ENCODE results near the gene MYO18B.
A peak's percentile ranks its signal among the peaks of the same experiment; 100 is the strongest.

Gene MYO18B

DNA sequence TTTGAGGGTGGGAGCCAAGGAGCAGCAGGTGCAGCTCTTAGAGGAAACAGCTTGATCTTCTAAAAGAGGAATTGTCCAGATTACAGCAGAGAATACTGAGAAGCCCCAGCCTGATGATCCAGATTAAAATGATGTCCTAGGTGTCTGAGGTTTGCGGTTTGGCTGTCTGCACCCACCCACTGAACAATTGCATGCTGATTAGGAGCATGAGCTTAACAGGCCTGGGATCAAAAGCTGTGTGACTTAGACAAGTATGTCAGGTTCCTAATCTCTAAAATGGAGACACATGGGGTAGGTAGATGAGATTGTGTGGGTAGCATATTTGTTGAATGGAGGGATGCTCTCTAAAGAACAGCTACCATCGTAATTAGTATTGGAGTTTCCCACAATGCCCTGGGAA is 260.5 kb downstream of the MYO18B start:
- no peak for DNase-seq

- no peak for DNase-seq
These were observed 262.5 kb downstream of the MYO18B start for GRCh38 chr22:26004477-26004876.

DNA sequence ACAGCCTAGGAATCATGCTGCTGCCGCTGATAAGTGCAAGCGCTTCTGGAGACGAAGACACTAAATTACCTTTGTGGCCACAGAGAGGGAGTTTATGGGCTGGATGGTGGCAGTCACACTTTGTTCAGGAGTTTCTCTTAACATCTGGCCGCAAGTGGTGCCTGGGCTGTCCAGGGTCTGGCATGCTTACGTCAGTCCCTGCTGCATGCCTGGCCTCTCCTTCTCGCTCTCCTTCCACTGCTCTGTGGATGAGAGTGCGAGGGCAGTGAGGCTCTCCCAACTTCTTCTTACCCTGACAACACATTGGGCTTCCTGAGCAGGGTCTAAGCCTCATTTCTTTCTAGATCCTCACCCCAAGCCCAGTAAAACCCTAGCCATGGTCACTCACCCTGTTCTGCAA is 266.6 kb downstream of the MYO18B start:
- no peak for DNase-seq

- no peak for DNase-seq
These were observed 274.9 kb downstream of the MYO18B start for GRCh38 chr22:26016916-26017315.

- DNase-seq: no peak
These were observed 275.9 kb downstream of the MYO18B start for GRCh38 chr22:26017932-26018331.

DNA sequence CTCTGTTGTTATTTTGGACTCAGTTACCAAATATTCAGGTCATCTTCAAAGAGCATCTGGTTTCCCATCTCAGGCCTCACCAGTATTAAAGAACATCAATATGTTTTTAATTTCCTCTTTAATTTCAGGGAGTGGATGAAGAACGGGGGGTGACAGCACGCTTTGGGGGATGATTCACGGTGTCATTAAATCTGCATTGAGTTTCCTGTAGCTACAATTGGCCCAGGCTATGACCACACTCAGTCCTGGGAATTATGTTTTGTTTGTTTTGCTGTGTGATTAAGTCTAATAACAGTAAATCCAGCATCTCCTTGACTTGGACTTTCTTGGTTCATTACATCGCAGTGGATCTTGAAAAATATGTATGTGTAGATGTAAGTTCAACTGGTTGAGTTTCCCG is 277.6 kb downstream of the MYO18B start:
- no peak for DNase-seq

DNA sequence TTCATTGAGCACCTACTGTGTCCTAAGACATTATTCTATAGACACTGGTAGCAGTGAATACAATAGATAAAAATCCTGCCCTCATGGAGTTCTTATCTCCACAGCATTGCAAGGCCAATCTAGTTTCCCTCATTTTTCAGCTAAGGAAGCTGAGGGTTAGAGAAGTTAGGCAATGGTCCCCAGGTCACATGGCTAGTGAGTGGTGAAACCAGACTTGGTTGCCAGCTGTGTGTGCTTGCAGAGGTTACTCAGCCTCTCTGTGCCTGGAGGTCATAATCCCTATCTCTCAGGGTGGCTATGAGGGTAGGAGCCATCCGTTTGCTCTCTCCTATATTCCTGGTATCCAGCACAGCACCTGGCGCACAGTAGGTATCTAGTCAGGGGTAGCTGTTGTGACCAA is 279.5 kb downstream of the MYO18B start:
- no peak for DNase-seq

DNA sequence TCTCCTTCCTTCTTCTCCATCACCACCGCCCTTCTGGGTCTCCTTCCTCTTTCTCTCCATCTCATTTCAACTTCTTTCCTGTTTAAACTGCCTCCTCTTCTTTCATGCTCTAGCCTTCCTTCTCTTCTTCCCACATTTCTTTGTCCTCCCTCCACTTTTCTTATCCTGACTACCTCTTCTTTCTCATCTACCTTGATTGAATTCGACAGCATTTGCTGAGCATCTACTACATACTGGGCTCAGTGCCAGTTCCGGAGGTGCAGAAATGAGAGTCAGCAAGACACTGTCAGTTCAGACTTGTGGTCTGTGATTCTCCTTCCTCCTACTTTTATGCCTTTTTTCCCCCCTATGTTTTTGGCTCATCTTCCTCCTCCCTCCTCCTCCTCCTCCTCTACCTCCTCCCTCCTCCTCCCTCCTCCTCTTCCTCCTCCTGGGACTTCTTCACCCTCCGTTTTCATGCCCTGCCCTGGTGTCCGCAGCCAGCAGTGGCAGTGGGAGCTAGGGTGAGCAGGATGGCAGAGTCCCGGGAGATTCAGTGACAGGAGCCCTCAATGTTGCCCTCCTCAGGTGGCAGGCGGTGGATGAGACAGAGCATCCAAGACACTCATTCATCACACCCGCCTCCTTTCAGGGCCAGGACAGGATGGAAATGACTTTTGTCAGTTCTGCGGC is 281.3 kb downstream of the MYO18B start:
- peak; percentile 13 for DNase-seq

DNA sequence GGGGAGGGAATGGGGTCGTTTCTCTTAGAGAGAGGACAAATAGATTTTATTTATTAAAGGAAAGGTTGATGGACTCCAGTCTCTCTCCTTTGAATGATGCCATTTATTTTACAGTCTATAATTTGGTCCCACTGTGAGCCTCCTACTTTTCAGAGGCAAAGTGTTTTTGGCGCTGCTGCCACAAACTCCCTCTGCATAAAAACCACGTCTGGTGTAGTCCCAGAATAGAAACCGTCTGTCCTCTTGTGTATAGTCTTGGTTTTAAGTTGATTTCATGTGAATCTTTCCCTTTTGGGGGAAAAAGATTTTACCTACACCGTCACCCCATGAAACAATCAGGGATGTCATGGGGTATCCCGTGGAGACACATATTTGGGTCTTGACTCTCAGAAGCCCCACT is 283.6 kb downstream of the MYO18B start:
- no peak for DNase-seq

- no peak for DNase-seq
These were observed 285.4 kb downstream of the MYO18B start for GRCh38 chr22:26027341-26027740.

GRCh38 chr22:26031641-26032040 is 289.7 kb downstream of the MYO18B start:
- no peak for DNase-seq

- no peak for DNase-seq
These were observed 291.1 kb downstream of the MYO18B start for GRCh38 chr22:26033071-26033470.

GRCh38 chr22:26033586-26033985 is 291.6 kb downstream of the MYO18B start:
- no peak for DNase-seq

DNA sequence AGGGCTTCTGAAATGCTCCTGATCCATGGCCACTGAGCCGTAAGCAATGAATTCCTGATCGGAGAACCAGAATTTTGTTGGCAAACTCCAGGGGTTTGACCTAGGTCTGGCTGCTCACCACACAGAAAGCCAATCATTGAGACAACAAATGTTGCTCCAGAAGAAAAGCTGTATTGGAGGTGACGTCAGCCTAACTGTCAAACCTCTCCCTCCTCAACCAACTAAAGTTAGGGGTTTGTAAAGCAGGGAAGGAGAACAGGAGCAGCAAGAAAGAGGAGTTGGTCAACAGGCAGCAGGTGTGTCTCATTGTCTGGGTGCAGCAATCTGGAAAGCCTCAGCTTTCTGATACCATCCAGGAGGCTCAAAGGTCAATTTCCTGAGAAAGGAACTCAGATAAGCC is 293.5 kb downstream of the MYO18B start:
- DNase-seq: no peak

DNA sequence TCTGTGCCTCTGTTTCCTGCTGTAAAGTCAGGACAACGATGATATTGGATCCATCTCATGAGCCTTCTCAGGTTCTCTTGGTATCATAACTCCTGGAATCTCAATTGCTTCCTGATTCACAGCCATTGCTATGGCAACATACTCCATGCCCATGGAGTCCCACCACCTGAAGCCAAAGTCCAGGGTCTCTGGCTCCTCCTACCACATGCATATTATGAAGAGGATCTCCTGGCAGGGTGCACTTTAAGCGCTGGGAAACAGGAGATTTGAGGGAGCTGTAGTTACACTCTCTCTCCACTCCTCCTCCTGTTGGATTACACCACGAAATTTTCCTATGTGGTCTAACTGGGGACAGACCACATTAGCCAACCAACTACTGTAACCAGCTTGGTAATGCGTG is 296.4 kb downstream of the MYO18B start:
- DNase-seq: no peak

- no peak for DNase-seq
These were observed 299.9 kb downstream of the MYO18B start for GRCh38 chr22:26041931-26042330.

- no peak for DNase-seq
These were observed 301.0 kb downstream of the MYO18B start for GRCh38 chr22:26043031-26043430.

GRCh38 chr22:26045051-26045450 is 303.1 kb downstream of the MYO18B start:
- no peak for DNase-seq

GRCh38 chr22:26045860-26046259 is 303.9 kb downstream of the MYO18B start:
- no peak for DNase-seq

DNA sequence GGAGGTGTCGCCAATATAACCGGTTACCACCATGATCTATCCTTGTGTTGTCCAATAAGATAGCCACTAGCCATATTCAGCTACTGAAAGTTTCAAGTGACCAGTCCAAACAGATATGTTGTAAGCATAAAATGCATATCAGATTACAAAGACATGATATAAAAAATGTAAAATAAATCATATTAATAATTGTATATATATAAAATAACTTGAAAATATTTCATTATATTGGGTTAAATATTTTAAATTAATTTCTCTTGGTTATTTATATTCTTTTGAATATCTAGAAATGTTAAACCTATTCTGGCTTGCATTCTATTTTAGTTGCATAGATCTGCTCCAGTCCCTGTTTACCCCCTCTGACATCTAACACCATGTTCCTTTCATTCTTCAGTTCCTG is 305.5 kb downstream of the MYO18B start:
- no peak for DNase-seq

DNA sequence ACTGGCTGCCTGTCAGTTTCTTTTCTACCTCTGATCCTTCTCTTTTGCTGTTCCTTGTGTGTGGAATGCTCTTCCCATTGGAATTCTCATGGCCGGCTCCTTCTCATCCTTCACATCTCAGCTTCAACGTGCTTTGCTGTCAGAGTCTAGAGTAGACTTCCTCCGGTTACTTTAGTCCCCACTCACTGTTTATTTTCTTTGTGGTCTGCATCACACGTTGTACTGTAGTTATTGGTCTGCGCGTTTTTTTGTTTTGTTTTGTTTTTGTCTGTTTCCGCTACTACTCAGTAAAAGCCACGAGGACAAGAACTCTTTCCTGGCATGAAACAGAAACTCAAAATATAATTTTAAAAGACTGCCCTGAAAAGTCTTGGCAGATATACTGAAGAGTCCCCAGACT is 305.9 kb downstream of the MYO18B start:
- DNase-seq: no peak

- DNase-seq: no peak
These were observed 308.1 kb downstream of the MYO18B start for GRCh38 chr22:26050079-26050478.

- DNase-seq: no peak
These were observed 311.8 kb downstream of the MYO18B start for GRCh38 chr22:26053737-26054316.

GRCh38 chr22:26054841-26055605 is 313.0 kb downstream of the MYO18B start:
- DNase-seq: peak; percentile 28
